ENCODE results near the gene CCDC74B.

- TF ChIP-seq, protein P1, sequence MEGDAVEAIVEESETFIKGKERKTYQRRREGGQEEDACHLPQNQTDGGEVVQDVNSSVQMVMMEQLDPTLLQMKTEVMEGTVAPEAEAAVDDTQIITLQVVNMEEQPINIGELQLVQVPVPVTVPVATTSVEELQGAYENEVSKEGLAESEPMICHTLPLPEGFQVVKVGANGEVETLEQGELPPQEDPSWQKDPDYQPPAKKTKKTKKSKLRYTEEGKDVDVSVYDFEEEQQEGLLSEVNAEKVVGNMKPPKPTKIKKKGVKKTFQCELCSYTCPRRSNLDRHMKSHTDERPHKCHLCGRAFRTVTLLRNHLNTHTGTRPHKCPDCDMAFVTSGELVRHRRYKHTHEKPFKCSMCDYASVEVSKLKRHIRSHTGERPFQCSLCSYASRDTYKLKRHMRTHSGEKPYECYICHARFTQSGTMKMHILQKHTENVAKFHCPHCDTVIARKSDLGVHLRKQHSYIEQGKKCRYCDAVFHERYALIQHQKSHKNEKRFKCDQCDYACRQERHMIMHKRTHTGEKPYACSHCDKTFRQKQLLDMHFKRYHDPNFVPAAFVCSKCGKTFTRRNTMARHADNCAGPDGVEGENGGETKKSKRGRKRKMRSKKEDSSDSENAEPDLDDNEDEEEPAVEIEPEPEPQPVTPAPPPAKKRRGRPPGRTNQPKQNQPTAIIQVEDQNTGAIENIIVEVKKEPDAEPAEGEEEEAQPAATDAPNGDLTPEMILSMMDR (conservative IDR thresholded peaks at IDR 0.05; ENCODE audit: low read length) = no peak
- TF ChIP-seq EZH2phosphoT487 (IDR thresholded peaks at IDR 0.05; ENCODE audit: borderline replicate concordance) = no peak
Measured at GRCh38 chr2:130185436-130185835, 40.5 kb upstream of the CCDC74B start.

Measured in Loucy (cell line).